ENCODE data around the gene FOSL1. TPM values are rescaled to one million over a fixed set of nuclear protein-coding genes. Genes with fewer than 3 reads are reported as not detected.
A peak's percentile ranks its signal among the peaks of the same experiment; 100 is the strongest.

FOSL1 gene
- polyA plus RNA-seq, 3 donors: 1.5 to 100 (median 28.1) TPM

GRCh38 chr11:65870706-65871681 is 29.2 kb downstream of the FOSL1 start:
- H3K27ac ChIP-seq (ENCODE audit: low read depth, low read length): no peak overlapping the region
- 53 to 78% (median 56%) methylated on average over 22 to 24 of the region's 24 CpGs for WGBS, 3 donors

GRCh38 chr11:65870307-65870658 is 29.9 kb downstream of the FOSL1 start:
- no peak overlapping the region for H3K27ac ChIP-seq (ENCODE audit: low read depth, low read length)
- WGBS, 3 donors: 56 to 74% (median 62%) methylated on average over 10 to 11 of the region's 11 CpGs

DNA sequence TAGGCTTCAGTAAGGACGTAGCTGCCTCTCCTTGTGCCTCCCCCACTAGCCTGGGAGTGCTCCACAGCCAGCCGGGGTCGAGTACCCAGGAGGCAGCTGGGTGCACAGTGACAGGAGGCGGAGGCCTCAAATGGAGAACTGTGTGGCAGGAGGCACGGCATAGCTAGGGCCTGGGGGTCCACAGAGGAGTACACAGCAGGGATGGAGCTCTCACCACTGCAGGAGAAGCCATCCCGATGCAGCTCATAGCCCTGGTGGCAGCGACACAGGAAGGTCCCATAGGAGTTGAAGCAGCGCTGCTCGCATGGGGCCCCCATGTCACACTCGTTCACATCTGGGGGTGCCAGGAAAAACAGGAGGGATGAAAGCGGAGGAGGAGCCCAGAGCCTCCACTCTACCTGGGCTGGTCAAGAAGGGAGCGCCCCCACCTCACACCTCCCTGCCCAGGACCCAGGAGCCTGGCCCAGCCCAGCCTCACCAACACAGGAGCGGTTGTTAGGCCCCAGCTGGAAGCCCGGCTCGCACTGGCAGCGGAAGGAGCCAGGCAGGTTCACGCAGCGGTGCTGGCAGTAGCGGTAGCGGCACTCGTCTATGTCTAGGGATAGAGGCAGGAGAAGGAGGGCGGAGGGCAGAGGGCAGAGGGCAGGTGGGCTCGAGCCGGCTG is 30.4 kb downstream of the FOSL1 start:
- 84 to 85% (median 85%) methylated on average over 23 to 24 of the region's 24 CpGs for WGBS, 3 donors
- no peak overlapping the region for H3K27ac ChIP-seq (ENCODE audit: low read depth, low read length)

- H3K27ac ChIP-seq (ENCODE audit: low read depth, low read length): no peak overlapping the region
Observed at GRCh38 chr11:65868907-65869306, 31.3 kb downstream of the FOSL1 start.

DNA sequence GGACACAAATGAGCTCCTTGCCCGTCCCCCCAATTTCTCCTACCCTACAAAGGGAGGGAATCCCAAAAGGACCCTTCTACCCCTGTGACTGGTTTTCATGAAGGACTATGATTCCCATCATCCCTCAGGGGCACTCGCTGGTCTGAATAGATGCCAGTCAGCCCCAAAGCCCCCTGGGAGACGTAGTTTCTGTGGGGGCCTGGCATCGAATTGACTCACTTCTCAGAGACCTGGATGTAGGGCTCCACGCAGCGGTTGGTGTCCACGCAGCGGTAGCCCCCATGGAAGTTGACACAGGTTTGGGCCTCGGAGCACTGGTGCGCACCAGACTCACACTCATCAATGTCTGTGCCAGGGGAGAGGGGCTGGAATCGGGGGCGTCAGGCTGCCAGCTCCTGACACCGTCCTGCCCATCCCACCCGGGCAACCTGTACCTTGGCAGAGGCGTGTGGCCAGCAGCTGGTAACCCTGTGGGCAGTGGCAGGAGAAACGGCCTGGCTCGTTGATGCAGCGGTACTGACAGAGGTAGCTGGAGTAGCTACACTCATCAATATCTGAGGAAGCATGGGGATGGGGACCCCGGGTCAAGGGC is 32.0 kb downstream of the FOSL1 start:
- H3K27ac ChIP-seq (ENCODE audit: low read depth, low read length): no peak overlapping the region

More at GRCh38 chr11:65868907-65869306, 31.3 kb downstream of the FOSL1 start:
- 86 to 92% (median 91%) methylated on average over 3 of the region's 3 CpGs for WGBS, 3 donors

DNA sequence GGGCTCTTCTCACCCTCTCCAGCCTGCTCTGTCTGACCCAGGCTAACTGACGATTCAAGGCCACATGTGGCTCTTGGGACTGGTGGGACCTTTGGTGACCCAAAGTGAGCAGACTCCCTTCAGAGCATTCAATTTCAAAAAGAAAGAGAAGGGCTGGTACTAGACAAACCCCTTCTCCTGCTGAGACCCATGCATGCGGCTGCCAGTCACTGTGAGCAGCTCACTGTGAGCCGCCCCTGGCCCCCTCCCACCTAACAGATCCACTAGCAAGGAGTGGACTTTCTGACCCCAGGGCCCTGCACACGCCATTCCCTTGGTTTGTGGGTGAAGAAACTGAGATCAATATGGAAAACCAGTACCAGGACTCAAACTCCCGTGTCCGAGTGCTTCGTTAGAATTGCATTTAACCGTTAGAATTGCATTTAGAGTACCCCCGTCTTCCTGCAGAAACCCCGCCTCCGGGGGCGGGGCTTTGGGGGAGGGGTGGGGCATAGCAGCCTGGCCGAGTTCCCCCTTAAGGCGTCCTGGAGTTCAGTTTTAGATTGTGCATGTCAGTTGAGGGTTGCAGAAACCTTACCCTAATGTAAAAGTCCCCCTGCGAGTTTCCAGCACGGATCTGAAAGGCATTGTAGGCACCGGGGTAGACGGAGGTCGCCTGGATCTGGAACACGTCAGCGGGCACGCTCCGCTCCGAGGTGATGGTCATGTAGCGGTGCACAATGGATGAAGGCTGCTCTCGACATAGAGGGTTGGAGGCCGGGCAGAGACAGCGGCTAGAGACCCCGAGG is 32.7 kb downstream of the FOSL1 start:
- WGBS, 3 donors: 57 to 71% (median 63%) methylated on average over 29 of the region's 29 CpGs
- H3K27ac ChIP-seq (ENCODE audit: low read depth, low read length): no peak overlapping the region

More for the DNA sequence above, 32.0 kb downstream of the FOSL1 start:
- 81 to 91% (median 88%) methylated on average over 19 of the region's 19 CpGs for WGBS, 3 donors

DNA sequence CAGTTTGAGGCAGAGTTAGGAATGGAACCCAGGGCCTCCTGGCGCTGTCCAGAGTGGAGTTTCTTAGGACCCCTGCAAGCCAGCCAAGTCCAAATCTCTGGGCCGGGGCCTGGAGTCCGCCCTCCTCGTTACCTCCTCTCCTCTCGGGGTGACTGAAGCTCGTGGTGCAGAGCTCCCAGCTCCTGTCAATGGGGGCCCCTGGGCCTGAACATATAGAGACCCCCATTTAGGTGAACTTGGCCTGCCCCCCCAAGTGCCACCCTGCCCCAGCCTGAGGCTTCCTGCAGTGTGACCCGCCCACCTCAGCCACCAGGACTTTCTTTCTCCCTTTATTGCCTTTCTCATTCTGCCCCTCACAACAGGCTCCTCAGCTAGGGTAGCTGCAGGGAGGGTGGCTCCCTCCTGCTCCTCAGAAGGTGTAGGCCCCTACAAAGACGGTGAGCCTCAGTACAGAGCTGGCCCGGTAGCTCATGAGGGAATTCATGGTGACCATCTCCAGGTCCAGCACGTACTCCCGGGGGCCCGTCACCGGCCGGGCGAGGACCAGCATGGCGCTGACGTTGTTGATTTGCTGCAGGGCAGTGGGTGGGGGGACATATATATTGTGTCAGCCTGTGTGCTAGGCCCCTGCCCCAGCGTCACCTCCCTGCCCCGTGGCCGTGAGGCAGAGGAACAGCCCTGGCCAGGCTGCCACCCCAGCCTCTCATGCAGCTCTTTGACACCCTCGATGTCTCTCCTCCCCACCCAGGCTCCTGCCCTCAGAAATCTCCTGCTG is 33.5 kb downstream of the FOSL1 start:
- H3K27ac ChIP-seq (ENCODE audit: low read depth, low read length): no peak overlapping the region
- 81 to 88% (median 85%) methylated on average over 21 of the region's 21 CpGs for WGBS, 3 donors

DNA sequence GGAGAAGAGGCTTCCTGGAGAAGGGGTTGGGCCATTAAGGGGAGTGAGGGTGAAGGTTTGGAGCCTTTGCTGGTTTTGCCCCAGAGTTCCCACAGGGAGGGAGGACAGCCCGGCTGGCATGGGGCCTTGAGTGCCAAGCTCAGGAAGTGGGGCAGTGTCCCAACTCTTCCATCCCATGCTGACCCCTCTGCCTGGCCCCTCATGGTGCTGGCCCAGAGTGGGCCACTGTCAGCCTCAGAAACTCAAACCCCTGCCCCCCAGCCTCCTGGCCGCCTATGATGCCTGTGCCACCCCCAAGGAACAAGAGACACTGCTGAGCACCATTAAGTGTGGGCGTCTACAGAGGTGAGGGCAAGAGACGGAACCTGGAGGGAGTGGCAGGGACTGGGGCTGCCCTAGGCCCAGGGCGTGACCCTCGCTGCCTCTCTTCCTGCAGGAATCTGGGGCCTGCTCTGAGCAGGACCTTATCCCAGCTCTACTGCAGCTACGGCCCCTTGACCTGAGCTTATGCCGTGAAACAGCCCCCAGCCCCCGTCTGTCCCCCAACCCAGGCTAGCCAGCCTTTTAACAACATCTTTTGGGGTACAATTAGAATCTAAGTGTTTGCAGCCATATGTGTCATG is 34.5 kb downstream of the FOSL1 start:
- WGBS, 3 donors: 83 to 90% (median 87%) methylated on average over 9 of the region's 9 CpGs
- H3K27ac ChIP-seq (ENCODE audit: low read depth, low read length): no peak overlapping the region

DNA sequence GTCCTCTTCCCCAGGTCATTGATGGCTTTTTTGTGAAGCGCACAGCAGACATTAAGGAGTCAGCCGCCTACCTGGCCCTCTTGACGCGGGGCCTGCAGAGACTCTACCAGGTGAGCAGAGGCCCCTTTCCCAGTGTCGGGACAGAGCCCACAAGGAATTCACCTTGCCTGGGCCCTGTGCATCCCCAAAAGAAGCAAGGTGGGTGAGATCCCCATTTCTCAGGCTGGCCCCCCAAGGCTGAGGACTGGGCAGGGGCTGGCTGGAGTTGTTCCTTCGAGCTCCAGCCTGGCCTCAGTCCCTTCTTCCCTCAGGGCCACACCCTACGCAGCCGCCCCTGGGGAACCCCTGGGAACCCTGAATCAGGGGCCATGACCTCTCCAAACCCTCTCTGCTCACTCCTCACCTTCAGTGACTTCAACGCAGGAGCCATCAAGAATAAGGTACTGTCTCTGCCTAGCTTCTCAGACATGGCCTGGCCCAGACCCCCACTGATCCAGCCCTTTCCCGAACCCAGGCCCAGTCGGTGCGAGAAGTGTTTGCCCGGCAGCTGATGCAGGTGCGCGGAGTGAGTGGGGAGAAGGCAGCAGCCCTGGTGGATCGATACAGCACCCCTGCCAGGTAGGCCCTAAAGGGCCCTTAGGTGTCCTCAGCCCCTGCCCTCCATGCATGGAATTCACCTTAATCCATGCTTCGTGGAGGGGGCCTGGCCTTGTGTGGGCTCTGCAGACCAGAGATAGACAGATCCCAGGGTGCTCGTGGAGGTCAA is 35.3 kb downstream of the FOSL1 start:
- 78 to 93% (median 83%) methylated on average over 16 to 18 of the region's 18 CpGs for WGBS, 3 donors
- no peak overlapping the region for H3K27ac ChIP-seq (ENCODE audit: low read depth, low read length)

- WGBS, 3 donors: 80 to 82% (median 81%) methylated on average over 12 of the region's 12 CpGs
- no peak overlapping the region for H3K27ac ChIP-seq (ENCODE audit: low read depth, low read length)
Observed at GRCh38 chr11:65863889-65864705, 36.1 kb downstream of the FOSL1 start.

- WGBS, 3 donors: 81 to 94% (median 83%) methylated on average over 21 to 24 of the region's 24 CpGs
Observed at GRCh38 chr11:65862941-65863888, 37.0 kb downstream of the FOSL1 start.

DNA sequence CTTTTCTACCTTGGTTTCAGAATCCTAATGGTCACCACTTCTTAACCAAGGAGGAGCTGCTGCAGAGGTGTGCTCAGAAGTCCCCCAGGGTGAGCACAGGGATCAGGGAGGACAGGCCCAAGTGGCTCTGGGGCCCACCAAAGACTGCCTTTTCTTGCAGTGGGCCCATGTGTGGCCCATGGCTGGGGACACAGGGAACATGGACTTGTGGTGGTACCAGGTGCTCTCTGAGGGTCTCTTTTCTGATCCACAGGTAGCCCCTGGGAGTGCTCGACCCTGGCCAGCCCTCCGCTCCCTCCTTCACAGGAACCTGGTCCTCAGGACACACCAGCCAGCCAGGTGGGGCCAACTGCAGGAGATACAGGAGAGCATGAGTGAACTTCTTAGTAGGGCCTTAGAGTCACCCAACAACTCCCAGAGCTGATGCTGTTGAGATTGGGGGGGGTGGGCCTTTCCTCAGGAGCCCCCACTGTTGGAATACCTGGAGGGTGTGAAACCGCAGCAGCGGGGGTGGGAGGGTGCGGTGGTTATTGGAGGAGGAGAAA is 37.9 kb downstream of the FOSL1 start:
- no peak overlapping the region for H3K27ac ChIP-seq (ENCODE audit: low read depth, low read length)
- WGBS, 3 donors: 72 to 96% (median 91%) methylated on average over 4 to 5 of the region's 5 CpGs

More at GRCh38 chr11:65862941-65863888, 37.0 kb downstream of the FOSL1 start:
- H3K27ac ChIP-seq (ENCODE audit: low read depth, low read length): no peak overlapping the region

DNA sequence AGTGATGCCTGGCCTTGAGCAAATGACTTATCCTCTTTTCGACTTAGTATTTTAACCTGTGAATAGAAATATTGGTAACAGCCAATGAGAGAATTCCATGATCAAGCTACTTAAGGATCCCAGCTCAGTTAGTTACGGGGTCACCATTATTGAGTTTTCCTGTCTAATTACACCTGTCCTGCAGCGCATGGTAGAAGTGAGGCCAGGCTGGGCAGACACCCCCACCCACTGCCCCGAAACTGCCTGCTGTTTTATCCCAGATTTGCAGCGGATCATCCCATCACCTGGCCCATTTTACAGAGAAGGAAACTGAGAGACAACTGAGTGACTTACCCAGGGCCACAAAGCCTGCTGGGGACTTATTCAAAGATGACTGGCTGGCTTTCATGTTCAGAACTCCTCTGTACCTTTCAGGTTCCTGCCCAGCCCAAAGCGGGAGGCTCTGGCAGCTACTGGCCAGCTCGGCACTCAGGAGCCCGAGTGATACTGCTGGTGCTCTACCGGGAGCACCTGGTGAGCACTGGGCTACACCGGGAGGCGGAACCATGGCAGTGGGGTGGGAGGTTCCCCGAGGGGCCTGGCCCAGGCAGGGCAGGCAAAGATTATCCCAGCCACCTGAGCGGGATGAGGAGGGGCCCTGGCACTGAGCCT is 38.5 kb downstream of the FOSL1 start:
- H3K27ac ChIP-seq (ENCODE audit: low read depth, low read length): no peak overlapping the region
- WGBS, 3 donors: 79 to 89% (median 84%) methylated on average over 13 of the region's 13 CpGs

GRCh38 chr11:65861165-65861505 is 39.1 kb downstream of the FOSL1 start:
- 10 to 12% (median 11%) methylated on average over 14 of the region's 14 CpGs for WGBS, 3 donors
- peak overlapping the region; percentile 80 for H3K27ac ChIP-seq (ENCODE audit: low read depth, low read length)
